DLD1 (cell line): ENCODE data around the gene LYRM7.
"Not testable (repeated sequence)": the region's sequence is repeated elsewhere in the genome, so short reads cannot be mapped to it uniquely, and the experiment has no call there.

Experiments
- in situ Hi-C: cut with HindIII; loops from 2 replicates; pipeline ENCODE4 v1.10.0; 2017; ENCODE audit warnings: low sequenced_read_pairs

Gene LYRM7

GRCh38 chr5:131170540-131171275, at the start of gene LYRM7:
LYRM7 (plus strand) TSS chr5:131170944; CDS start chr5:131171021, 77 bp downstream.
- in situ Hi-C loops = no loop called here

GRCh38 chr5:131127244-131127643, 43.5 kb upstream of the LYRM7 start:
- in situ Hi-C loops = not testable (repeated sequence)

- in situ Hi-C loops = no loop called here
Measured at GRCh38 chr5:131129306-131129705, 41.4 kb upstream of the LYRM7 start.

GRCh38 chr5:131133091-131133490, 37.7 kb upstream of the LYRM7 start:
- in situ Hi-C loops = not testable (repeated sequence)

GRCh38 chr5:131138406-131138805, 32.3 kb upstream of the LYRM7 start:
- in situ Hi-C loops = not testable (repeated sequence)

- in situ Hi-C loops = no loop called here
Measured at GRCh38 chr5:131139321-131139720, 31.4 kb upstream of the LYRM7 start.

- in situ Hi-C loops = no loop called here
Measured at GRCh38 chr5:131142970-131143617, 27.6 kb upstream of the LYRM7 start.

- in situ Hi-C loops = no loop called here
Measured at GRCh38 chr5:131147258-131147657, 23.5 kb upstream of the LYRM7 start.

GRCh38 chr5:131148835-131149234, 21.9 kb upstream of the LYRM7 start:
- in situ Hi-C loops = no loop called here

GRCh38 chr5:131150408-131150807, 20.3 kb upstream of the LYRM7 start:
- in situ Hi-C loops = no loop called here

GRCh38 chr5:131151216-131151615, 19.5 kb upstream of the LYRM7 start:
- in situ Hi-C loops = no loop called here

GRCh38 chr5:131156385-131156784, 14.4 kb upstream of the LYRM7 start:
- in situ Hi-C loops = no loop called here

GRCh38 chr5:131156957-131157356, 13.8 kb upstream of the LYRM7 start:
- in situ Hi-C loops = no loop called here

GRCh38 chr5:131160134-131160533, 10.6 kb upstream of the LYRM7 start:
- in situ Hi-C loops = no loop called here

- in situ Hi-C loops = no loop called here
Measured at GRCh38 chr5:131163276-131164119, 7.2 kb upstream of the LYRM7 start.

- in situ Hi-C loops = no loop called here
Measured at GRCh38 chr5:131164191-131165118, 6.3 kb upstream of the LYRM7 start.

GRCh38 chr5:131165119-131165727, 5.5 kb upstream of the LYRM7 start, which contains the start of gene HINT1:
HINT1 (minus strand) TSS chr5:131165256; CDS start chr5:131165205, 51 bp downstream.
- in situ Hi-C loops = no loop called here

GRCh38 chr5:131167615-131168014, 3.1 kb upstream of the LYRM7 start:
- in situ Hi-C loops = no loop called here

- in situ Hi-C loops = no loop called here
Measured at GRCh38 chr5:131169810-131170539, 769 bp upstream of the LYRM7 start.
